Body of pancreas (tissue), 4 donors: ENCODE data around the gene MFSD12.

Experiments
- POLR2A ChIP-seq, 3 donors: fragments of 450-650 bp; IDR thresholded peaks; one replicate each; pipeline ENCODE4 v1.6.1; 2016; ENCODE audit warnings: antibody characterized with exemption in 3 of 3, mild to moderate bottlenecking in 2 of 3
- TF ChIP-seq, protein P1 (sequence below), 7 experiments: fragments of 450-650 bp in 4 of 7; fragments of 200-600 bp in 3 of 7; sonication (generic) in 3 of 7; IDR thresholded peaks; one replicate each; pipeline ENCODE4 v1.5.1; 2016 to 2019; ENCODE audit warnings: antibody characterized with exemption in 7 of 7

DNA sequence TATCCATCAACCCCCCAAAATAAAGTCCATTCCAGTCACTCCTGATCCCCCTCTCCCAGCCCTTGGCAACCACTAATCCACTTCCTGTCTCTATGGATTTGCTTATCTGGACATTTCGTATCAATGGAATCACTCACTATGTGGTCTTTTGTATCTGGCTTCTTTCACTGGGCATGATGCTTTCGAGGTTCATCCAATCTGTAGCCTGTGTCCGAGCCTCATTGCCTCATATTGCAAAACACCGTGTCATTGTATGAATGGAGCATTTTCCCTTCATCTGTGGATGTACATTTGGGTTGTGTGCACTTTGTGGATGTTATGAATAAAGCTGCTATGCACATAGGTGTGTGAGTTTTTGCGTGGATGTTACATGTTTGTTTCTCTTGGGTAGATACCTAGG, 52.7 kb downstream of the MFSD12 start:
- TF ChIP-seq, protein P1, sequence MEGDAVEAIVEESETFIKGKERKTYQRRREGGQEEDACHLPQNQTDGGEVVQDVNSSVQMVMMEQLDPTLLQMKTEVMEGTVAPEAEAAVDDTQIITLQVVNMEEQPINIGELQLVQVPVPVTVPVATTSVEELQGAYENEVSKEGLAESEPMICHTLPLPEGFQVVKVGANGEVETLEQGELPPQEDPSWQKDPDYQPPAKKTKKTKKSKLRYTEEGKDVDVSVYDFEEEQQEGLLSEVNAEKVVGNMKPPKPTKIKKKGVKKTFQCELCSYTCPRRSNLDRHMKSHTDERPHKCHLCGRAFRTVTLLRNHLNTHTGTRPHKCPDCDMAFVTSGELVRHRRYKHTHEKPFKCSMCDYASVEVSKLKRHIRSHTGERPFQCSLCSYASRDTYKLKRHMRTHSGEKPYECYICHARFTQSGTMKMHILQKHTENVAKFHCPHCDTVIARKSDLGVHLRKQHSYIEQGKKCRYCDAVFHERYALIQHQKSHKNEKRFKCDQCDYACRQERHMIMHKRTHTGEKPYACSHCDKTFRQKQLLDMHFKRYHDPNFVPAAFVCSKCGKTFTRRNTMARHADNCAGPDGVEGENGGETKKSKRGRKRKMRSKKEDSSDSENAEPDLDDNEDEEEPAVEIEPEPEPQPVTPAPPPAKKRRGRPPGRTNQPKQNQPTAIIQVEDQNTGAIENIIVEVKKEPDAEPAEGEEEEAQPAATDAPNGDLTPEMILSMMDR (IDR thresholded peaks at IDR 0.05): no peak
- no peak for TF ChIP-seq POLR2A (IDR thresholded peaks at IDR 0.05)
